ENCODE measurements around the gene NHLH2. TPM values are rescaled to one million over a fixed set of nuclear protein-coding genes. Genes with fewer than 3 reads are reported as not detected.

The NHLH2 gene
- total and polyA plus RNA-seq, 10 of the 15 experiments (the other 5 are each of a cell fraction or from before 2014, with no cell fraction given): 0.01 to 0.08 (median 0.05) TPM; not detected in 6

GRCh38 chr1:115865704-115866380 is 24.9 kb upstream of the NHLH2 start:
- ChIA-PET SMC1A (ENCODE audit: uncharacterized antibody, unreplicated experiment) (no interaction called here), RAD21 (ENCODE audit: unreplicated experiment) (no interaction called here), POLR2A (no interaction called here), CTCF (no interaction called here)
- Histone ChIP-seq H3K9me3 (replicated peaks; ENCODE audit: control insufficient read depth, insufficient read depth, low read length) (no peaks in the 10 kb centered on the region), H3K9ac (ENCODE audit: control insufficient read depth, insufficient read depth, low read length) (no peak overlapping the region), H3K27ac (ENCODE audit: control insufficient read depth, insufficient read depth) (no peak overlapping the region), H3K4me2 (ENCODE audit: control insufficient read depth, insufficient read depth) (no peak overlapping the region), H3K4me1 (ENCODE audit: control insufficient read depth, insufficient read depth, low read length) (no peaks in the 10 kb centered on the region), H4K20me1 (ENCODE audit: control insufficient read depth, insufficient read depth) (no peaks in the 10 kb centered on the region), H3K27me3 (replicated peaks in 1 of 2; ENCODE audit: control insufficient read depth in 2 of 2, insufficient read depth in 2 of 2, low read length in 1 of 2) (peaks cover 1 to 3% of the 10 kb centered on the region in 2 experiments; a peak in 3 of 4 replicates), H3K79me2 (ENCODE audit: control insufficient read depth, insufficient read depth, low read length) (no peaks in the 10 kb centered on the region), H2AFZ (ENCODE audit: control insufficient read depth, low read depth, low read length) (no peak overlapping the region), H3K4me3 (no peak overlapping the region), H3K36me3 (ENCODE audit: control insufficient read depth in 2 of 2, insufficient read depth in 2 of 2, low read length in 1 of 2) (no peaks in the 10 kb centered on the region)
- whole genome bisulfite sequencing (ENCODE audit: insufficient coverage, insufficient replicate concordance, low lambda C conversion rate, missing lambda C conversion rate): 26% methylated on average over 4 of the region's 4 CpGs
- no peak for ATAC-seq
- no peak for FAIRE-seq
- no peak for DNase-seq (ENCODE audit: low read depth, low spot score)
- BruUV-seq (replicated peaks): no TSS peak
- intact Hi-C loops (cut with micrococcal nuclease; ENCODE audit: unreplicated experiment): no loop called here
- TF ChIP-seq BACH1 (IDR thresholded peaks at IDR 0.05; ENCODE audit: borderline replicate concordance) (no peak), SPI1 (IDR thresholded peaks at IDR 0.05; ENCODE audit: borderline replicate concordance, insufficient read depth, low read depth, low read length) (no peak)
- in situ Hi-C loops (cut with MboI): no loop called here

- ChIA-PET CTCF (no interaction called here), SMC1A (ENCODE audit: uncharacterized antibody, unreplicated experiment) (no interaction called here), POLR2A (no interaction called here), RAD21 (ENCODE audit: unreplicated experiment) (interaction anchor here (1.0 kb wide), 1 partner anchor 119 kb away, joined by 3 read pairs; no protein-coding TSS in a partner anchor)
- BruUV-seq (replicated peaks): no TSS peak
- H3K9me3 ChIP-seq (replicated peaks; ENCODE audit: control insufficient read depth, insufficient read depth, low read length): no peaks in the 10 kb centered on the region
- H3K9ac ChIP-seq (ENCODE audit: control insufficient read depth, insufficient read depth, low read length): no peak overlapping the region
- intact Hi-C loops (cut with micrococcal nuclease; ENCODE audit: unreplicated experiment) (no loop called here), in situ Hi-C loops (cut with MboI) (no loop called here)
- no peaks in the 10 kb centered on the region for H3K36me3 ChIP-seq (ENCODE audit: control insufficient read depth in 2 of 2, insufficient read depth in 2 of 2, low read length in 1 of 2)
- H3K4me1 ChIP-seq (ENCODE audit: control insufficient read depth, insufficient read depth, low read length): no peaks in the 10 kb centered on the region
- H4K20me1 ChIP-seq (ENCODE audit: control insufficient read depth, insufficient read depth): no peaks in the 10 kb centered on the region
- FAIRE-seq (no peak), DNase-seq (ENCODE audit: low read depth, low spot score) (no peak), ATAC-seq (no peak; the same call in 2 of the 3 replicates)
- peaks cover 1 to 3% of the 10 kb centered on the region in 2 experiments; a peak in 3 of 4 replicates for H3K27me3 ChIP-seq (replicated peaks in 1 of 2; ENCODE audit: control insufficient read depth in 2 of 2, insufficient read depth in 2 of 2, low read length in 1 of 2)
- no peak overlapping the region for H3K4me2 ChIP-seq (ENCODE audit: control insufficient read depth, insufficient read depth)
- H3K27ac ChIP-seq (ENCODE audit: control insufficient read depth, insufficient read depth): no peak overlapping the region
- H2AFZ ChIP-seq (ENCODE audit: control insufficient read depth, low read depth, low read length): no peak overlapping the region
- H3K4me3 ChIP-seq: no peak overlapping the region
- 27% methylated on average over 7 of the region's 7 CpGs for WGBS (ENCODE audit: insufficient coverage, insufficient replicate concordance, low lambda C conversion rate, missing lambda C conversion rate)
- H3K79me2 ChIP-seq (ENCODE audit: control insufficient read depth, insufficient read depth, low read length): no peaks in the 10 kb centered on the region
- no peak for TF ChIP-seq ZNF274 (IDR thresholded peaks at IDR 0.05; ENCODE audit: insufficient read depth, insufficient read length)
- no peak for TF ChIP-seq PKNOX1 (IDR thresholded peaks at IDR 0.05)
- no peak for TF ChIP-seq SKIL (IDR thresholded peaks at IDR 0.05; ENCODE audit: low read depth, poor library complexity, severe bottlenecking)
- TF ChIP-seq PBX3 (IDR thresholded peaks at IDR 0.05; ENCODE audit: insufficient replicate concordance, low read depth, low read length): no peak
Observed at GRCh38 chr1:115862403-115862802, 21.5 kb upstream of the NHLH2 start.

All from GM12878 (cell line).